A549 (cell line): Measurements from ENCODE around the gene IPO11. TPM values are rescaled to one million over a fixed set of nuclear protein-coding genes. Genes with fewer than 3 reads are reported as not detected.

ENCODE experiments used
- ATAC-seq, 2 experiments: fragments of 200-7000 bp in 1 of 2; fragments of >200 bp in 1 of 2; cut with Nextera tagmentation in 1 of 2; cut with Tn5 transposase in 1 of 2; 3 replicates each; pipeline versions ENCODE4 v1.8.0 to v1.9.1; 2018 to 2020; ENCODE audit warnings: mild to moderate bottlenecking in 1 of 2, moderate library complexity in 1 of 2
- CTCF ChIA-PET: fragments of 300-600 bp; sonication (Branson Sonifier 250); formaldehyde crosslinking; extraction: SDS; loops from one replicate; lab custom pipeline; 2021; ENCODE audit warnings: antibody characterized with exemption, inconsistent platforms; lab: Yijun Ruan, JAX
- POLR2A ChIA-PET: fragments of 350-600 bp; formaldehyde crosslinking; extraction: SDS; loops from one replicate; lab custom pipeline; 2021; ENCODE audit warnings: antibody characterized with exemption, inconsistent platforms; lab: Yijun Ruan, JAX
- DNase-seq, 2 experiments: peaks; one replicate each; pipeline versions ENCODE4 v3.0.0 to v3.0.0-alpha.2; 2011 to 2016; ENCODE audit warnings: low read depth in 1 of 2, low spot score in 1 of 2
- FAIRE-seq: peaks from 2 replicates; lab custom pipeline; 2011; peaks lifted over from hg19 to GRCh38; lab: Jason Lieb, UNC
- H3K27ac ChIP-seq, 2 experiments: fragments of >200 bp; sonication (Bioruptor Twin); formaldehyde crosslinking; 3 replicates each; pipeline ENCODE4 v1.5.1; 2016 to 2017
- H3K4me1 ChIP-seq: fragments of >200 bp; sonication (Bioruptor Twin); formaldehyde crosslinking; 3 replicates; pipeline ENCODE4 v1.6.1; 2016
- H3K4me2 ChIP-seq: fragments of >200 bp; sonication (Bioruptor Twin); formaldehyde crosslinking; 3 replicates; pipeline ENCODE4 v1.6.1; 2016
- H3K4me3 ChIP-seq: fragments of >200 bp; sonication (Bioruptor Twin); formaldehyde crosslinking; 3 replicates; pipeline ENCODE4 v1.5.1; 2016
- H3K9me3 ChIP-seq: fragments of >200 bp; sonication (Bioruptor Twin); formaldehyde crosslinking; 3 replicates; pipeline ENCODE4 v1.6.1; 2016
- ATOH8 ChIP-seq: fragments of 250-450 bp; sonication (Bioruptor Pico); IDR thresholded peaks from 2 replicates; pipeline ENCODE4 v1.5.0; 2020; ENCODE audit warnings: low read depth, mild to moderate bottlenecking, moderate library complexity
- CBX2 ChIP-seq: fragments of 200-600 bp; sonication (generic); IDR thresholded peaks from 2 replicates; pipeline ENCODE4 v1.6.1; 2016; ENCODE audit warnings: low read depth, mild to moderate bottlenecking, borderline replicate concordance
- CHD4 ChIP-seq: fragments of 200-600 bp; sonication (generic); IDR thresholded peaks from 2 replicates; pipeline ENCODE4 v1.6.1; 2016; ENCODE audit warnings: antibody characterized with exemption, mild to moderate bottlenecking, borderline replicate concordance
- CTCF ChIP-seq: fragments of >200 bp; sonication (Bioruptor Twin); formaldehyde crosslinking; IDR thresholded peaks from 3 replicates; pipeline ENCODE4 v1.5.1; 2016
- EP300 ChIP-seq, 2 experiments: fragments of >200 bp; sonication (Bioruptor Twin); formaldehyde crosslinking; IDR thresholded peaks; 2 replicates in 1 of 2; 3 replicates in 1 of 2; pipeline ENCODE4 v1.6.1; 2016 to 2017
- ESRRA ChIP-seq: fragments of 150-350 bp; IDR thresholded peaks from 2 replicates; pipeline ENCODE4 v1.6.1; 2014; ENCODE audit warnings: mild to moderate bottlenecking, low read length, borderline replicate concordance
- FOXS1 ChIP-seq: fragments of 250-450 bp; sonication (Bioruptor Pico); IDR thresholded peaks from 2 replicates; pipeline ENCODE4 v1.5.0; 2020; ENCODE audit warnings: mild to moderate bottlenecking, moderate library complexity
- HES2 ChIP-seq: fragments of >200 bp; sonication (Bioruptor Twin); formaldehyde crosslinking; IDR thresholded peaks from 2 replicates; pipeline ENCODE4 v1.6.1; 2016
- HOXA7 ChIP-seq: fragments of 250-450 bp; sonication (Bioruptor Pico); IDR thresholded peaks from 2 replicates; pipeline ENCODE4 v1.5.0; 2020; ENCODE audit warnings: mild to moderate bottlenecking, moderate library complexity
- KDM1A ChIP-seq: fragments of 200-600 bp; sonication (generic); IDR thresholded peaks from 2 replicates; pipeline ENCODE4 v1.6.1; 2016; ENCODE audit warnings: low read depth, mild to moderate bottlenecking
- MAFK ChIP-seq: fragments of 450-650 bp; IDR thresholded peaks from 2 replicates; pipeline ENCODE4 v1.6.1; 2014; ENCODE audit not compliant: partially characterized antibody
- MAZ ChIP-seq: fragments of 150-350 bp; IDR thresholded peaks from 2 replicates; pipeline ENCODE4 v1.6.1; 2014; ENCODE audit warnings: antibody characterized with exemption, low read depth, low read length, borderline replicate concordance
- NPAS2 ChIP-seq: fragments of 250-450 bp; sonication (Bioruptor Pico); IDR thresholded peaks from 2 replicates; pipeline ENCODE4 v1.8.0; 2022; ENCODE audit warnings: mild to moderate bottlenecking, moderate library complexity, borderline replicate concordance
- PBX3 ChIP-seq: IDR thresholded peaks from 2 replicates; pipeline ENCODE4 v1.6.1; 2012
- POLR2A ChIP-seq: IDR thresholded peaks from 2 replicates; pipeline ENCODE4 v1.6.1; 2012; ENCODE audit warnings: mild to moderate bottlenecking, low read length
- POLR2AphosphoS2 ChIP-seq: conservative IDR thresholded peaks from 2 replicates; pipeline ENCODE4 v1.6.1; 2012; ENCODE audit warnings: low read length, improper control_type of control experiment, inconsistent platforms
- RAD21 ChIP-seq, 2 experiments: fragments of >200 bp in 1 of 2; sonication (Bioruptor Twin) in 1 of 2; formaldehyde crosslinking in 1 of 2; IDR thresholded peaks in 1 of 2; conservative IDR thresholded peaks in 1 of 2; 2 replicates in 1 of 2; 3 replicates in 1 of 2; pipeline ENCODE4 v1.6.1; 2012 to 2018; ENCODE audit warnings: inconsistent platforms in 1 of 2
- RCOR1 ChIP-seq: fragments of 150-350 bp; IDR thresholded peaks from 2 replicates; pipeline ENCODE4 v1.6.1; 2014; ENCODE audit warnings: antibody characterized with exemption, low read length, low read depth
- USF2 ChIP-seq: fragments of 450-650 bp; IDR thresholded peaks from 2 replicates; pipeline ENCODE4 v1.6.1; 2014; ENCODE audit warnings: antibody characterized with exemption
- ZFP36 ChIP-seq: fragments of 450-650 bp; IDR thresholded peaks from 2 replicates; pipeline ENCODE4 v1.6.1; 2014; ENCODE audit warnings: borderline replicate concordance; ENCODE audit not compliant: partially characterized antibody
- ZSCAN20 ChIP-seq: fragments of 250-450 bp; sonication (Bioruptor Pico); IDR thresholded peaks from 2 replicates; pipeline ENCODE4 v1.8.0; 2022; ENCODE audit warnings: mild to moderate bottlenecking, moderate library complexity
- WGBS: methylation state at CpG from one replicate; pipeline ENCODE4 v1.1.6; 2017; ENCODE audit errors: missing lambda C conversion rate; 5-methylcytosine and 5-hydroxymethylcytosine counted together
- polyA plus RNA-seq, 4 experiments: library from polyadenylated mRNA; depleted of rRNA in 3 of 4; stranded (reverse); fragments of >200 nt; fragmentation: RNase III in 1 of 4; extraction: RNeasy Plus Mini Kit Qiagen cat#74134 plus additional on column Dnase treatment in 1 of 4; gene quantifications; 2 replicates in 3 of 4; 3 replicates in 1 of 4; pipeline ENCODE4 v1.2.3, GENCODE V29; 2011 to 2017

Gene IPO11
- polyA plus RNA-seq, 2 of the 4 experiments (the other 2 are of a cell fraction) = 20.7 to 33.0 TPM

GRCh38 chr5:62649025-62649424, 236.5 kb downstream of the IPO11 start:
- FAIRE-seq = no peak
- WGBS = 91% methylated on average over 4 of the region's 4 CpGs

GRCh38 chr5:62649476-62650113, 237.0 kb downstream of the IPO11 start:
- no peaks in the 10 kb centered on the region for H3K9me3 ChIP-seq
- ATAC-seq (no peak; a peak in 1 of 6 replicates), DNase-seq (no peak), FAIRE-seq (no peak)
- no peak overlapping the region for H3K4me3 ChIP-seq
- POLR2A ChIA-PET = no interaction called here
- WGBS = 70% methylated on average over 4 of the region's 4 CpGs
- H3K4me2 ChIP-seq = no peak overlapping the region
- H3K27ac ChIP-seq = no peak overlapping the region
- CTCF ChIA-PET = interaction anchor here (0.9 to 1.3 kb wide), 3 partner anchors 14 to 185 kb away, joined by 3 read pairs; no protein-coding TSS in a partner anchor
- no peaks in the 10 kb centered on the region for H3K4me1 ChIP-seq
- TF ChIP-seq PBX3 = no peak
- no peak for TF ChIP-seq POLR2AphosphoS2
- TF ChIP-seq ZFP36 = no peak
- TF ChIP-seq POLR2A = no peak
- no peak for TF ChIP-seq HES2
- TF ChIP-seq USF2 = no peak
- no peak for TF ChIP-seq HOXA7 (CRISPR knock-in tag)
- no peak for TF ChIP-seq ESRRA
- no peak for TF ChIP-seq FOXS1
- no peak for TF ChIP-seq ZSCAN20 (CRISPR knock-in tag)
- TF ChIP-seq EP300 (IDR thresholded peaks at IDR 0.05) = no peak
- TF ChIP-seq KDM1A = no peak
- TF ChIP-seq ATOH8 (CRISPR knock-in tag) = no peak
- no peak for TF ChIP-seq CHD4
- TF ChIP-seq RAD21 (conservative IDR thresholded peaks at IDR 0.05 in 1 of 2, IDR thresholded peaks at IDR 0.05 in 1 of 2) = no peak
- TF ChIP-seq NPAS2 (CRISPR knock-in tag) = no peak
- no peak for TF ChIP-seq MAFK
- TF ChIP-seq CTCF = no peak
- TF ChIP-seq RCOR1 = no peak

More at GRCh38 chr5:62649025-62649424, 236.5 kb downstream of the IPO11 start:
- no peak for DNase-seq
- no peak overlapping the region for H3K4me3 ChIP-seq
- ChIA-PET POLR2A (no interaction called here), CTCF (interaction anchor here (1.1 to 1.3 kb wide), 2 partner anchors 14 to 184 kb away, joined by 3 read pairs; no protein-coding TSS in a partner anchor)
- no peaks in the 10 kb centered on the region for H3K4me1 ChIP-seq
- no peak overlapping the region for H3K27ac ChIP-seq
- no peak overlapping the region for H3K4me2 ChIP-seq
- ATAC-seq = no peak
- TF ChIP-seq CBX2 (no peak), MAZ (no peak)
- no peaks in the 10 kb centered on the region for H3K9me3 ChIP-seq
